ENCODE results near the gene MAZ. TPM values are rescaled to one million over a fixed set of nuclear protein-coding genes. Genes with fewer than 3 reads are reported as not detected.

Gene MAZ
- total and polyA plus RNA-seq, 4 donors, result 16.0 to 272 (median 45.1) TPM

DNA sequence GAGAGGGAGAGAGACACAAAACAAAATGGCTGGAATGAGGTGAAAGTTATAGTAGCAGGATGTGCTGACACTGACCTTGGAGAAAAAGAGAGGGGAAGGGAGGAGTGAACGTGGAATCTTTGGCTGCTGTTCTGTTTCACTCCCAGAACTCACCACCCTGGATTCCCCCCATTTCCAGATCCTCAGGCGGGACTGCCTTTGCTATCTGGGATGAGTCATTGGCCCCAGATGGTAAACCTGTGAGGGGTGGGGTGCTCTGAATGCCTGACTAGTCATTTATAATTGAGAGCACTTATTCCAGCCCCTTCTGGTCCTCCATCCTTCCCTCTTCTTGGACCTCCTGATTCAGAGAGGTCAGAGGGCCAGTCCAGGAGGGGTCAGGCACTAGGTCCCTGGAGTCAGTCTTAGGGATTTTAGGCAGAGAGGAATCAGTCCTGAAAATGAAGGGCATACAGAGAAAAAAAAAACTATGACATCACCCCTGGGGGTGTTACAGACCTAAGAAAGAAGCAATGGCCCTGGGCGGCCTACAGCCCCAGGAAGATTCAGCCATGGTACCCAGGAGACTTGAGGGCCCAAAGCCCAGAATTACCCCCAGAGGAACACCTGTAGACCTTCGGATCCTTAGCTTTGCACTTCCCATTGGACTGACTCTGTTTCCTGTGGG, 30.5 kb upstream of the MAZ start:
- Histone ChIP-seq H3K9ac (ENCODE audit: low read depth in 1 of 2, low read length in 2 of 2) (no peak overlapping the region), H3K36me3 (ENCODE audit: control insufficient read depth in 4 of 4, insufficient read depth in 3 of 4, low read depth in 1 of 4, low read length in 3 of 4) (no peaks in the 10 kb centered on the region), H3K4me3 (ENCODE audit: low read depth in 1 of 3, low read length in 3 of 3) (no peak overlapping the region), H3K27ac (ENCODE audit: low read depth in 1 of 2, low read length in 2 of 2) (no peak overlapping the region), H3K9me3 (ENCODE audit: control insufficient read depth in 4 of 4, low read length in 3 of 4) (no peaks in the 10 kb centered on the region), H3K4me1 (ENCODE audit: control insufficient read depth in 4 of 4, insufficient read depth in 4 of 4, low read length in 3 of 4) (peaks cover 0 to 4% (median 4%) of the 10 kb centered on the region in 4 donors), H3K27me3 (ENCODE audit: control insufficient read depth in 4 of 4, insufficient read depth in 4 of 4, low read length in 3 of 4) (no peaks in the 10 kb centered on the region)
- no peak for TF ChIP-seq MAX (IDR thresholded peaks at IDR 0.05)
- no peak for TF ChIP-seq ATF3 (IDR thresholded peaks at IDR 0.05)
- no peak for TF ChIP-seq REST (IDR thresholded peaks at IDR 0.05)
- TF ChIP-seq TAF1 (conservative IDR thresholded peaks at IDR 0.05), result no peak
- TF ChIP-seq, protein P1, sequence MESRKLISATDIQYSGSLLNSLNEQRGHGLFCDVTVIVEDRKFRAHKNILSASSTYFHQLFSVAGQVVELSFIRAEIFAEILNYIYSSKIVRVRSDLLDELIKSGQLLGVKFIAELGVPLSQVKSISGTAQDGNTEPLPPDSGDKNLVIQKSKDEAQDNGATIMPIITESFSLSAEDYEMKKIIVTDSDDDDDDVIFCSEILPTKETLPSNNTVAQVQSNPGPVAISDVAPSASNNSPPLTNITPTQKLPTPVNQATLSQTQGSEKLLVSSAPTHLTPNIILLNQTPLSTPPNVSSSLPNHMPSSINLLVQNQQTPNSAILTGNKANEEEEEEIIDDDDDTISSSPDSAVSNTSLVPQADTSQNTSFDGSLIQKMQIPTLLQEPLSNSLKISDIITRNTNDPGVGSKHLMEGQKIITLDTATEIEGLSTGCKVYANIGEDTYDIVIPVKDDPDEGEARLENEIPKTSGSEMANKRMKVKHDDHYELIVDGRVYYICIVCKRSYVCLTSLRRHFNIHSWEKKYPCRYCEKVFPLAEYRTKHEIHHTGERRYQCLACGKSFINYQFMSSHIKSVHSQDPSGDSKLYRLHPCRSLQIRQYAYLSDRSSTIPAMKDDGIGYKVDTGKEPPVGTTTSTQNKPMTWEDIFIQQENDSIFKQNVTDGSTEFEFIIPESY (IDR thresholded peaks at IDR 0.05), result no peak
- TF ChIP-seq EGR1 (IDR thresholded peaks at IDR 0.05; ENCODE audit: low read depth in 2 of 2), result no peak
- no peak for TF ChIP-seq JUND (IDR thresholded peaks at IDR 0.05)
- TF ChIP-seq SP1 (IDR thresholded peaks at IDR 0.05), result no peak
- no peak for TF ChIP-seq RXRA (IDR thresholded peaks at IDR 0.05)
- TF ChIP-seq HNF4A (conservative IDR thresholded peaks at IDR 0.05), result no peak
- TF ChIP-seq RAD21 (IDR thresholded peaks at IDR 0.05), result no peak
- TF ChIP-seq YY1 (IDR thresholded peaks at IDR 0.05), result no peak
- TF ChIP-seq FOXA1 (IDR thresholded peaks at IDR 0.05), result no peak
- TF ChIP-seq GABPA (IDR thresholded peaks at IDR 0.05 in 1 of 2, conservative IDR thresholded peaks at IDR 0.05 in 1 of 2), result no peak
- no peak for TF ChIP-seq HNF4G (IDR thresholded peaks at IDR 0.05)
- TF ChIP-seq, protein P2, sequence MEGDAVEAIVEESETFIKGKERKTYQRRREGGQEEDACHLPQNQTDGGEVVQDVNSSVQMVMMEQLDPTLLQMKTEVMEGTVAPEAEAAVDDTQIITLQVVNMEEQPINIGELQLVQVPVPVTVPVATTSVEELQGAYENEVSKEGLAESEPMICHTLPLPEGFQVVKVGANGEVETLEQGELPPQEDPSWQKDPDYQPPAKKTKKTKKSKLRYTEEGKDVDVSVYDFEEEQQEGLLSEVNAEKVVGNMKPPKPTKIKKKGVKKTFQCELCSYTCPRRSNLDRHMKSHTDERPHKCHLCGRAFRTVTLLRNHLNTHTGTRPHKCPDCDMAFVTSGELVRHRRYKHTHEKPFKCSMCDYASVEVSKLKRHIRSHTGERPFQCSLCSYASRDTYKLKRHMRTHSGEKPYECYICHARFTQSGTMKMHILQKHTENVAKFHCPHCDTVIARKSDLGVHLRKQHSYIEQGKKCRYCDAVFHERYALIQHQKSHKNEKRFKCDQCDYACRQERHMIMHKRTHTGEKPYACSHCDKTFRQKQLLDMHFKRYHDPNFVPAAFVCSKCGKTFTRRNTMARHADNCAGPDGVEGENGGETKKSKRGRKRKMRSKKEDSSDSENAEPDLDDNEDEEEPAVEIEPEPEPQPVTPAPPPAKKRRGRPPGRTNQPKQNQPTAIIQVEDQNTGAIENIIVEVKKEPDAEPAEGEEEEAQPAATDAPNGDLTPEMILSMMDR (IDR thresholded peaks at IDR 0.05; ENCODE audit: low read depth, low read length, missing input control), result no peak
- 89% methylated on average over 4 of the region's 4 CpGs for WGBS
- no peak for DNase-seq (ENCODE audit: low spot score)
